ENCODE results near the gene CHRNA10.

Gene CHRNA10, protein sequence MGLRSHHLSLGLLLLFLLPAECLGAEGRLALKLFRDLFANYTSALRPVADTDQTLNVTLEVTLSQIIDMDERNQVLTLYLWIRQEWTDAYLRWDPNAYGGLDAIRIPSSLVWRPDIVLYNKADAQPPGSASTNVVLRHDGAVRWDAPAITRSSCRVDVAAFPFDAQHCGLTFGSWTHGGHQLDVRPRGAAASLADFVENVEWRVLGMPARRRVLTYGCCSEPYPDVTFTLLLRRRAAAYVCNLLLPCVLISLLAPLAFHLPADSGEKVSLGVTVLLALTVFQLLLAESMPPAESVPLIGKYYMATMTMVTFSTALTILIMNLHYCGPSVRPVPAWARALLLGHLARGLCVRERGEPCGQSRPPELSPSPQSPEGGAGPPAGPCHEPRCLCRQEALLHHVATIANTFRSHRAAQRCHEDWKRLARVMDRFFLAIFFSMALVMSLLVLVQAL

GRCh38 chr11:3671334-3672254 is at the start of gene CHRNA10:
Gene CHRNA10 (minus strand): TSS chr11:3671384. CDS start chr11:3671312, 72 bp downstream.
- DNase-seq: no peak

- no peak for DNase-seq
Measured at GRCh38 chr11:3712274-3712673, 41.1 kb upstream of the CHRNA10 start.

DNA sequence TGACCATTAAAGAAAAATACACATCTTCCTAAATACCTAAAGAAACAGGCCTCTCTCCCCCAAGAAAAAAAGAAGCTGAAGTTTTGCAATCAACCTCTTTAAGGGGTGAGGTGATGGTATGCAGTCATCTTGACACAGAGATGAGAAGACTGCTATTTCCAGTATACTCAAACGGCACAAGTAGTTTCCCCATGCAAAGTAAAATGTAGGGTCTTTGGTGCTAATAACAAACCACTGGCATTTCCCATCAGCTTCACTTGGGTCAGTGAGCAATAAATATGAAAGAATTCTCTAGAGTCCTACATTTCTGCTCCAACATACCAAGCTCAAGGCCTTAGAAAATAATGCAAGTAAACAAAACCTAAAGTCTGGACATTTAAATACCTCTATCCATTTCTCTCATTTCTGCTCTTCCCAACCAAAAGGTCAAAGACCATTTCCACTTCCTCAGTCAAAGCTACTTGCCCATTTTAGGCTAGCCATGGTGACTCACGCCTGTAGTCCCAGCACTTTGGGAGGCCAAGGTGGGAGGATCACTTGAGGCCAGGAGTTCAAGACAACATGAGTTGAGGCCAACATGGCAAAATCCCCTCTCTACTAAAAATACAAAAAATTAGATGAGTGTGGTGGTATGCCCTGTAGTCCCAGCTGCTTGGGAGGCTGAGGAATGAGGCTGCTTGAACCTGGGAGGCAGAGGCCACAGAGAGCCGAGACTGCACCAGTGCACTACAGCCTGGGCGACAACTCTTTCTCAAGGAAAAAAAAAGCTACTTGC is 39.5 kb upstream of the CHRNA10 start:
- no peak for DNase-seq

- DNase-seq: no peak
Measured at GRCh38 chr11:3709977-3710376, 38.8 kb upstream of the CHRNA10 start.

GRCh38 chr11:3707176-3707575 is 36.0 kb upstream of the CHRNA10 start:
- no peak for DNase-seq

GRCh38 chr11:3703383-3703782 is 32.2 kb upstream of the CHRNA10 start:
- DNase-seq: no peak

DNA sequence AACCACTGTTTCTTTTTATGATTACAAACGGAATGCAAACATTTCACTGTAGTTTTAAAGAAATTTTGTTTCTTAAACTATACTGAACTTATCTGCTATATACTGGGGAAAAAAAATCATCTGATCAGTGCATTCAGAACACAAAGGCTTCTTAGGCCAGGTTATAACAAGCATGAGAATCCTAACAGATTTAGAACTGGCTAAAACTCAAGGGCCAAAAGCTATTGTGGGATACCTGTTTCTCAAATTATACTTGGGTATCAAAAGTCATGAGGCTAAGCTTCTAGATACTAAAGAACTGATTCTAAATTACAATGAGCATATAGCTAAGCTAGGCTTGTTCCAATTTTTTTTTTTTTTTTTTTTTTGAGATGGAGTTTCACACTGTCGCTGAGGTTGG is 29.7 kb upstream of the CHRNA10 start:
- DNase-seq: no peak

GRCh38 chr11:3700410-3700809 is 29.2 kb upstream of the CHRNA10 start:
- no peak for DNase-seq

GRCh38 chr11:3686751-3687150 is 15.6 kb upstream of the CHRNA10 start:
- DNase-seq: no peak

DNA sequence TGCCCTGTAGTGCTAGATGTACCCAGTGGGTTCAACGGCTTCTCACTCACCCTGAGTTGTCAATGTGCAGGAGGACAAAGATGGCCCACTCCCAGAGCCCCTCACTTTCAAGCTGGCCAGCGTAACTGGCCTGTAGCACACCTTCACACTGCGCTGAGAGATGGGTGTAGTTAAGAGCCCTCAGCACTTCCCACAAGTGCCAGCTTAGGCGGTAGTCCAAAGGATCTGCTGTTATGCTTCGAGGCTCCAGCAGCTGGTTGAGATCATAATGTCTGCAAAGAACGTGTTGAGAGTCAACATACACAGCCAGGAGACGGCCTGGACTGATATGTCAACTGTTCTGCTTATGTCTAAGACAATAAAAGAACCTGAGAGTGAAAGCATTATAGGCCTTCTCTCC is 14.7 kb upstream of the CHRNA10 start:
- no peak for DNase-seq

GRCh38 chr11:3684819-3685172 is 13.6 kb upstream of the CHRNA10 start:
- DNase-seq: no peak

GRCh38 chr11:3684129-3684818 is 13.1 kb upstream of the CHRNA10 start:
- DNase-seq: no peak

- no peak for DNase-seq
Measured at GRCh38 chr11:3683039-3683438, 11.9 kb upstream of the CHRNA10 start.

GRCh38 chr11:3679077-3679476 is 7.9 kb upstream of the CHRNA10 start:
- no peak for DNase-seq

DNA sequence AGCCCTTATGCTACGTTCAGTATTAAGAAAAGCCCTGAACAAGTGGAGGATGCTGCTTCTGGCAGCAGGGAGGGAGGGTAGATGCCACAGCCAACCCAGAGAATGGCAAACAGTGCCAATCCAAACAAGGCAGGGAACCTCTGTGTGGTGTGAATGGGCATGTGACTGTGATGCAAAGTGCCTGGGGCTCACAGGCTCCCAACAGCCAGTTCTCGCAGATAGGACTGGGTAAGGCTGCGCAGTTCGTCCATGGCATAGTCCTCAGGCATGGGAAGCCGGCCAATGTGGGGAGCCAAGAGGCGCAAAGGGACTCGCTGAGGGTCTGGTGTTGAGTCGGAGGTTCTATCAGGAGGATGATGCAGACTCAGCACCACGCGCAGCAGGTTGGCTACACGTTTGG is 4.8 kb upstream of the CHRNA10 start:
- DNase-seq: no peak

DNA sequence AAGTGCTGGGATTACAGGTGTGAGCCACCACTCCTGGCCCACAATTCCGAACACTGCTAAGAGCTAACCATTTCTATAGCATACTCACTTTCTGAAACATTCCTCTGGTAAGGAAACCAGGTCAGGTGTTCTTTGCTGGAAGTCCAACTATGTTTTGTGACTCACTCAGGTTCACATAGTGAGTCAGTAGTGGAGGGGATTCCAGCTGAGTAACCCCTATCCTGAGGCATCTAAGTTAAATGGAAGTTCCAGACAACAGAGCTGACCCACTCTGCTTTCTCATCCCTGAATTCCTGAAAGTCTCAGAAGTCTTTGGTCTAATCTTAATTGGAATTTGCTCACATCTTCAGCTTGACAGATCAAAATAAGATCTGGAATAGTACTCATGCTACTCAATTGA is 3.0 kb upstream of the CHRNA10 start:
- no peak for DNase-seq

DNA sequence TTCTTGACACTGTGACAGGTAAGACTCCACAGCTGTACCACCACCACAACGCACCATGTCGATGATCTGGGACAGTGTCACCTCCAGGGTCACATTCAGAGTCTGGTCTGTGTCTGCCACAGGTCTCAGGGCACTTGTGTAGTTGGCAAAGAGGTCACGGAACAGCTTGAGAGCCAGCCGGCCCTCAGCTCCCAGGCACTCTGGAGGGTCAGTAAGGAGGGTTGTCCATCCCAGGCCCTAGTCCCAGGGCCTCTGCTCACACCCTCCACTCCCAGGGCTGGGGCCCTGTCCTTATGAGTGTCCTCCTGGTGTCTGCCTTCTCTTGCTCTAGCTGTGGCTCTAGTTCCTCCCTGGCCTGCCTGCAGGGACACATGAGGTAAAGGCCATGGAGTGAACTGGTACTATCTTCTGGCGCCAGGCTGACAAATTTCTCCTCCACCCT is 1.4 kb downstream of the CHRNA10 start:
- no peak for DNase-seq

- DNase-seq: no peak
Measured at GRCh38 chr11:3669128-3669527, 2.1 kb downstream of the CHRNA10 start.

GRCh38 chr11:3667149-3668035 is 3.8 kb downstream of the CHRNA10 start:
- no peak for DNase-seq

DNA sequence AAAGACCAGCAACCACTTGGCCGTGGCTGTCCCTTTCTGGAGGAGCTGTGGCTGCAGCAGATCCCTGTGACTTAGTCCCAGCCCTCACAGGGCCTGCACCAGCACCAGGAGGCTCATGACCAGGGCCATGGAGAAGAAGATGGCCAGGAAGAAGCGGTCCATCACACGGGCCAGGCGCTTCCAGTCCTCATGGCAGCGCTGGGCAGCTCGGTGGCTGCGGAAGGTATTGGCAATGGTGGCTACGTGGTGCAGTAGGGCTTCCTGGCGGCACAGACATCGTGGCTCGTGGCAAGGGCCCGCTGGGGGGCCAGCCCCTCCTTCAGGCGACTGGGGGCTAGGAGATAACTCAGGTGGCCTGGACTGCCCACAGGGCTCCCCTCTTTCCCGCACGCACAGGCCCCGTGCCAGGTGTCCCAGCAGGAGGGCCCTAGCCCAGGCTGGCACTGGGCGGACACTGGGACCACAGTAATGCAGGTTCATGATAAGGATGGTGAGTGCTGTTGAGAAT is 5.1 kb downstream of the CHRNA10 start:
- no peak for DNase-seq

DNA sequence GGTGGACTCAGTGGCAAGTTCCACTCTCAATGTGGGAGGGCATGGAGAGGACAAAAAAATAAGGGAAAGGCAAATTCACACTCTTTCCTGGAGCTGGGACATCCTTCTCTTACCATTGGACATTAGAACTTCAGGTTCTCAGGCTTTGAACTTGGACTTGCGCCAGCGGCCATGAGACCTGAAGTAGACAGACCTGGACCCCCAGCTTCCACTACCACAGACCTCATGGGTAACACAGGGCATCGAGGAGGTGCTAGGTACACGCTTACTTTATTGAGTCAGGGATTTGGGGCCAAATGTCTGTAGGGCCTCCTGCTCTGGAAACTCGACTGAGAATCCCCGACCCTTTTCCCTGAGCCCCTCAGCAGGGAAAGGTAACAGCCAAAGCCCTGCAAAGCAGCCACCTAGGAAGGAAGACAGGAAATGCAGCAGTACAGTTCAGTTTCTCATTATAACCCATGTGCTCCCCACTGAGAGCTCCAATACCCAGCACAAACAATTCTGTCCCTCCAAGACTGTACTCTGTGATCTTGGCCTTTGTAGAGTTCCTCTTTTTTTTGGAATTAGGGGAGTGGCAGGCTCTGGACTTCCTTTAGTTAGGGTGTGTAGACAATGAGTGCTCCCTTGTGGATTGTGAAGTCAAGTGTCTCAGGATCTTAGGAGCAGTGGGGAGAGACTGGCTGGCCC is 5.7 kb downstream of the CHRNA10 start:
- no peak for DNase-seq
